NCI-H526 treated with DMSO at 0.1 percent for 48 hours (cell line): ENCODE data around the gene PPAN.

Source experiments
- DNase-seq: peaks from one replicate; lab custom pipeline; 2025; lab: John Stamatoyannopoulos, UW

Gene PPAN

DNA sequence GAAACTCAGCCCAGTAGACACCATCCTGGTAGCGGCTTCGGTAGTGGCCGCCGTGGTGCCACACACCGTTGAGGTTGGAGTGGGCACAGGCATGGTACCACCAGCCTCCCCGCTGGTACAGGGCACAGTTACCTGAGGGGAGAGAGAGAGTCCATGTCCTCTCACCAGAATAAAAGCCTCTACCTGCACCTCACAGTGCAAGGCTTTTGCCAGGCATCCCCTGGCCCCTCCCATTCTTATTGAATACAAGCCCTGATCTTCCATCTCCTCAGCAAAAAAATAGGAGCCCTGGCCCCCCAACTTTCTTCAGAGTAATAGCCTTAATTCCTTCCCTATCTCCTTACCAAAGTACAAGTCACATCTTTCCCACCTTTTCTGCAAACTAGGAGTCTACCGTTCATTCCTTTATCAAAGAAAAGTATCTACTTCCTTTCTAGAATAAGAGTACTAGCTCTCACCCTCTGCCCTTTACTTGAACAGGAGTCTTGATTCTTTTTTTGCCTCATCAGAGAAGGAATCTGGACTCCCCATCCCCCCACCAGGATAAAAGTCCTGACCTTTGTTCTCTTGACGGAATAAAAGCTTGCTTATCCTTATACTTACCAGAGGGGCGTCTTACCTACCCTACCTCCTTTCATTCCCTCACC is 13.4 kb upstream of the PPAN start:
- DNase-seq = no peak

DNA sequence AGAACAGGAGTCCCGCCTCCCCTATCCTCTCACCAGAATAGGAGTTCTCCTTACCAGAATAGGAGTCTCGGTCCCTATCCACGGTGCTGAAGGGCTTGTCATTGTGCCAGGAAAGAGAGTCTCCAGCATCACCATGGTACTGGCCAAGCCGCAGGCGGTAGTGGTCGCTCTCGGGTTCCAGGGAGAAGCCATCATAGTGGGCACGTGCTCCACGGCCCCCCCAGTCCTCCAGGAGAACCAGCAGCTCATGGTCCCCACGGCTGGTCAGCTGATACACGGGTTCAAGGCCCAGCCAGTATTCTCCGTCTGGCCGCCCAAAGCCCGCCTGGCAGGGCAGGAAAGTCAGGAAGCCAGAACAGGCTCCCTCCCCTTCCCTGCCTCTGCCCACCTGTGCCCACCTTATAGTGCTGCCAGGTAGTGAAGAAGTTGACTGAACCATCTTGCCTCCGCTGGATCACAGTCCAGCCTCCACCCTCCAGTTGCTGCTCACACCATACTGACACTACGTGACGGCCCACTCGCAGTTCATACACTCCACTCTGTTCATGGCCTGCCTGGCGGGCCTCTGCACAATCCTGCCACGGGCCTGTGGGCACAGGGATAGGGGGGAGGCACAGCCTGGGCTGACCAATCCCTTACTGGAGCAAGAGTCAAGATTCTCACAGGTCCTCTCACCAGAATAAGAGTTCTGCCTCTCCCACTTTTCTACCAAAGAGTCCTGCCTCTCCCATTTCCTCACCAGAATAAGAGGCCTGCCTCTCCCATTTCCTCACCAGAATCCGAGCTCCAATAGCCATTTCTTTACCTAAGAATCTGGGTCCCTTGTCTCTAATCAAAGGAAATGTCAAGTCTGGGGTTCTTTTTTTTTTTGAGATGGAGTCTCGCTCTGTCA is 12.6 kb upstream of the PPAN start:
- DNase-seq = no peak

DNA sequence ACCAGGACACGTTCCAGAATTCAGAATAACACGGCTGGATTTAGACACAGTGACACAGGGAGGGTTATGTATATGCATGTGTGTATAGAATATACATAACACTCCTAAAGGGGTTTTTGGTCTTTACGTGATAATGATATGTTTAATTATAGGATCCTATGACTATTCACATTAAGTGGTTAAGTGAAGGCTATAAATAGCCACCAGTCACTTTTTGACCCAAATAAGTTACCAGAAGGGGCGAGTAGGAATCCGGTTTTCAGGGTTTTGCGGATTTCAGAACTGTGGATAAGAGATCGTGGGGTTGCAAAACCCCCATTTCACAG is 10.6 kb upstream of the PPAN start:
- DNase-seq = no peak

DNA sequence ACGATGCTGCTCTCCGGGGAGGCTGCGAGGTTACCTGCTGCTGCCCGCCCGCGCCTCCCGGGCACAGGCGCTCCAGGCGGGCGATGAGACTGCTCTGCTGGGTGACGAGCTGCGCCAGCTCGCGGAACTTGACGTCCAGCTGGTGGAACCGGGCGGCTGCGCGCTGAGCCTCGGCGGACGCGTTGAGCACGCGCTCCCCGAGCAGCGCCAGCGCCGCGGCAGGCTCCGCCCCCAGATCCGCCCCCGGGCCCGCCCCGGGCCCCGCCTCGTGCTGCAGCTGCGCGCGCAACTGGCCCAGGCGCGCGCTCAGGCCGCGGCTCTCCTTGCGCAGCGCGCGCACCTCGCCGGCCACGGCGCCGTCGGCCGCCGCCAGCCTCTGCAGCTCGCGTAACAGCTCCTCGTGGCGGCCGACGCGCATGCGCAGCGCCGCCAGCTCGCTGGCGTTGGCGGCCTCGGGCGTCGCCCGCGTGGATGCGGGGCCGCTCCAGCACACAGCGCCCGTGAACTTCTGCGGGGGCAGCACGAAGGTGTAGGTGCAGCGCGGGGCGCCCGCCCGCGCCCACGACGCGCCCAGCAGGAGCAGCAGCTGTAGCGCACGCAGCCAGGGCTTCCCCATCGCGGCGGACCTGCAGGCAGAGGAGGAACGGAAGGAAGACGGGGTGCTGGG is 10.1 kb upstream of the PPAN start:
- DNase-seq = peak; percentile 77

DNA sequence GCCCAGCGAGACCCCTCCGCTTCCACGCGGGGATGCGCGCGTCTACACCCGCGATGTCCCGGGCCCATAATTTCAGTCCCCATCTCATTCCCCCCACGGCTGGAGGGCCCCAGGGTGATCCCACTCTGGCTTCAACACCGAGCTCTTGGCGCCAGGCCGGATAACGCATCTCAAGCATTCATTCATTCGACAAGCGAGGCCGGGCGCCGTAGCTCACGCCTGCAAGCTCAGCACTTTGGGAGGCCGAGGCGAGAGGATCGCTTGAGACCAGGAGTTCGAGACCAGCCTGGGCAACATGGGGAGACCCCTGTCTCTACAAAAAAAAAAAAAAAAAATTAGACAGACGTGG is 9.6 kb upstream of the PPAN start:
- DNase-seq = no peak

DNA sequence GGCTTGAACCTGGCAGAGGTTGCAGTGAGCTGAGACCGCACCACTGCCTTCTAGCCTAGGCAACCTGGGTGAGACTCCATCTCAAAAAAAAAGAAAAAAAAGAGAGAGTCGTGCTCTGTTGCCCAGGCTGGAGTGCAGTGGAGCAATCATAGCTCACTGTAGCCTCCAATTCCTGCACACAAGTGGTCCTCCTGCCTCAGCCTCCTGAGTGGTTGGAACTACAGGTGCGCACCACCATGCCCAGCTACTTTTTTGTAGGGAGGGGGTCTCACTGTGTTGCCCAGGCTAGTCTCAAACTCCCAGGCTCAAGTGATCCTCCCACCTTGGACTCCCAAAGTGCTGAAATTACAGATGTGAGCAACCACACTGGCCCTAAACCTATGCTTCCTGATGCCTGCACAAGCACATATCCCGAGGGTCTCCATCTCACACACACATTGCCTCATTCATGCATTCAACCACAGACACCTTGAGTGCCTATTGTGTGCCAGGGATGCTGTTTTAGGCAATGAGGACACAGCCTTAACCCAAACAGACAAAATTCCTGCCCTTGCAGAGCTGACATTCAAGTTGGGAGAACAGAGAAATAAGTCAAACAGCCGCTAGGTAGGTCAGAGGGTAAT is 5.9 kb upstream of the PPAN start:
- no peak for DNase-seq

DNA sequence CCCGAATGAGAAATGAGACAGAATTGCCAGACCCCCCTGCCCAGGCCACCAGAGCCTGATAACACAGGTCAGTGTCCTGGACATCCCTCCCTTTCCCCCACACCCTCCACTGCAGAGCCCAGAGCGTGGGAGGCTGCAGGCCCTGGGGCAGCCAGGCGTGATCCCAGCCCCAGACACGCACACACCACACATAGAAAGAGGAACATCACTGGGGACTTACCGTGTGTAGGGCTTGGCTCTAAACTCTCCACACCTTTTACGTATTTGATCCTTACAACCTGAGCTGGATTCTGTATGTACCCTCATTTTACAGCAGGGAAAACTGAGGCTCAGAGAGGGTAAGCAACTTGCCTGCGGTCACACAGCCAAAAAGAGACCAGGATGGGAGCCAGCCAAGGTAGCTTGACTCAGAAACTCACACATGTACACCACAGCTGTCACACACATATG is 3.4 kb upstream of the PPAN start:
- no peak for DNase-seq

DNA sequence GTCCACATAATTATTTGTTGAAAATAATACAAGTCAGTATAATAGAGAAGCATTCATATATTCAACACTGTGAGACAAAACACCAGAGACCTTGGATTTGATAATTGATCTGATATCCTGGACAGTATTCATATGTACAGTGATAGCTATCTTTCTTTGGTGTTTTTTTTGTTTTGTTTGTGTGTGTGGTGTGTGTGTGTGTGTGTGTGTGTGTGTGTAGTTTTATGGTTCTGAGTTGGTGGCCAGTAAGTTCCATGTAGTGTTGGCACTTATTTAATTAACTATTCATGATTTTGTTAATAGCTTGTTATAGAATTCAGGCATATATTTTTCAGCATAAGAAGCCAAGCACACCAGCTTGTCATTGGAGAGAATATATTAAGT is 2.0 kb upstream of the PPAN start:
- no peak for DNase-seq

DNA sequence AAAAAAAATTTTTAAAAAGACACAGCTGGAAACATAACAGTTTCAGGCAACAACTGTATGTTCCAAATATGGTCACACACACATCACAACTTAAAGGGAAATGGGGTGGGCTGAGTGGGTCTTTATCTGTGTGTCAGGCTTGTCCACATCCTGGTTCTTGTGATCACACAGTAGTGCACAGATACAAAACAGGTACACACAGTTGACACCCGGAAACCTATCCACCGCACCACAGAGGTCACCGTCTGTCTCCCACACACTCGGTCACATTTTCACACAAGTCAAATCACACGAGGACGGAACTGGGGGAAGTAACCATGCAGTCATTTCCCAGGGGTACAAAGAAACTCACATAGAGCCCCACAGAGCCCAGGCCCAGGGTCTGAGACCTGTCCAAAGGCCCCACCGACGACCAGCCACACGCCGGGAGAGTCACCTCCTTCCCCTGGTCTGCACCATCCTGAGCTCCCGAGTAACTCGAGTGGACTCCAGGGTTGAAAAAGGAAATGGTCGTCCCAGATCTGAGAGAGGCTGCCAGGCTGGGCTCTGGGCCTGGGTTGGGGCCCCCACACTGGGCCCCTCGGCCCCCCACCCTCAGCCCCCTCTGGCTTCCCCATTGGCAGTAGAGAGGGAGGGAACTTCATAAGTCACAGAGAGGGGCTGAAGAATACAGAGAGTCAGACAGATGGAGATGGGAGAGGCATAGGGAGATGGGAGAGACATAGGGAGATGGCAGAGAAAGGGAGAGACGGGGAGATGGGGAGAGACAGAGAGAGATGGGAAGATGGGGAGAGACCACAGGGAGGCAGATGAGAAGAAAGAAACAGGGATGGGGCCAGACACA is 1.3 kb upstream of the PPAN start:
- DNase-seq = no peak

DNA sequence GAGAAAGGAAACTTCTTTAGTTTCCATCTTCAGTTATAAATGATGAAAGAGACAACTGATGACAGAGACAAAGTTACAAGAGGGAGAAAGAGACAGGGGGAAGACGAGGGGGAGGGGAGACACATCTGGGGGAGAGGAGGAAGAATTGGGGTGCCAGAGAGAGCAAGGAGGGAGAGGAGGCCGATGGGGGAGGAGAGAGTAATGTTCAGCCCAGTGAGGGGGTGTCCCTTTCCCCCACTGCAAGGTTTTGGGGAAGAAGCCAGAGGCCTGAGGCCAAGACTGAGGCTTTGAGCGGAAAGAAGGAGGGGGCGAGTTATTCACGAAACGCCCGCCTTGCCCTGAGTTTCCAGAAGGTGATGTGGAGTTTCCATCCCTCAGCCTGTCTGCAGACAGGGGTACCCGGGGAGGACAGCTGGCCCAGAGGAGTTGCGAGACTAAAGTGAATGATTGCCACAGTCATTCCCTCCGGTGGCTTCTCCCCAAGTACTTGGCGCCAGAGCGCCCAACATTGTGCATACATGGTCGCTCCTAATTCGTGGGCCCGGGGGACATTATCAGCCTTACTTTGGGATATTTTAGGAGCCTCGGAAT is 558 bp upstream of the PPAN start:
- no peak for DNase-seq

DNA sequence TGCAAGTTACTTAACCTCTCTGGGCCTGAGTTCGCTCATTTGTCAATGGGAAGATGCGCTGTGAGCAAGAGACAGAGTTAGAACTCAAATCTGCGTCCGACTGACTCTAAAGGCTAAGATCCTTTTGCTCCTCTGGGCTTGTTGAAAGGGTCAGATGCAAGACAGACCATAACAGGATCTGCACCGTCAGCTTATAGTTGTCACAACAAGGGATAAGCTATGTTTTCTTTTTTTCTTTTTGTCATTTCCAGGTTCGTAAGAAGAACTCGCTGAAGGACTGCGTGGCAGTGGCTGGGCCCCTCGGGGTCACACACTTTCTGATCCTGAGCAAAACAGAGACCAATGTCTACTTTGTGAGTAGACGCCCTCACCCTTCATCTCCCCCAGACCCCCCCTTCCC is 1.1 kb downstream of the PPAN start:
- DNase-seq = no peak

DNA sequence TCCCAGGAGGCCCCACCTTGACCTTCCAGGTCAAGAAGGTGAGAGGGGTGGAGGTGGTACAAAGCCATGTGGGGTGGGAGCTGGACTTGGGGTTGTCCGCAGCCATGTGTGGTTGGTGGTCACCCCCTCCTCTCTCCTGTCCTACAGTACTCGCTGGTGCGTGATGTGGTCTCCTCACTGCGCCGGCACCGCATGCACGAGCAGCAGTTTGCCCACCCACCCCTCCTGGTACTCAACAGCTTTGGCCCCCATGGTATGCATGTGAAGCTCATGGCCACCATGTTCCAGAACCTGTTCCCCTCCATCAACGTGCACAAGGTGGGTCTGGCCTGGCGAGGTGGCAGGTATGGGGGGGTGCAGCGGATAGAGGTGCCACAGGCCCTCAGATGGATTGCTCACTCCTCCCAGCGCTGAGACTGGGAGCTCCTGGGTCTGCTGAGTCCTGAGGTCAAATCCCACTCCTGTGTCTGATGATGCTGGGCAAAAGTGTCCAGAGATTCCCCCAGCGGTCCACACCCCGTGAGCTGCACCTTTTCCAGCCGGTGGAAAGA is 1.7 kb downstream of the PPAN start:
- no peak for DNase-seq

DNA sequence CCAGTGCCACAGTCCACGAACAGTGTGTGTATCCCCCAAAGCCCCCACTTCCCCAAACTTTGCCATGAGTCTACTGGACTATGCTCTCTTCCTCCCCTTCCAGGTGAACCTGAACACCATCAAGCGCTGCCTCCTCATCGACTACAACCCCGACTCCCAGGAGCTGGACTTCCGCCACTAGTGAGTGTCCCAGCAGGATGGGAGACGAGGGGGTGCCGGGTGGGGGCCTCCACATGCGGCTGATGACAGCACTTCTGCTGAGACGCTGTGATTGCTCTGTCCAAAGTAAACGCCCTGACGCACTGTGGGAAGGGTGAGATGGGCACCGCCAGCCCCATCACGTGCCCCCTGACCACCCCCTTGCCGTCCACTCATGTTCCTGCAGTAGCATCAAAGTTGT is 3.4 kb downstream of the PPAN start:
- no peak for DNase-seq

DNA sequence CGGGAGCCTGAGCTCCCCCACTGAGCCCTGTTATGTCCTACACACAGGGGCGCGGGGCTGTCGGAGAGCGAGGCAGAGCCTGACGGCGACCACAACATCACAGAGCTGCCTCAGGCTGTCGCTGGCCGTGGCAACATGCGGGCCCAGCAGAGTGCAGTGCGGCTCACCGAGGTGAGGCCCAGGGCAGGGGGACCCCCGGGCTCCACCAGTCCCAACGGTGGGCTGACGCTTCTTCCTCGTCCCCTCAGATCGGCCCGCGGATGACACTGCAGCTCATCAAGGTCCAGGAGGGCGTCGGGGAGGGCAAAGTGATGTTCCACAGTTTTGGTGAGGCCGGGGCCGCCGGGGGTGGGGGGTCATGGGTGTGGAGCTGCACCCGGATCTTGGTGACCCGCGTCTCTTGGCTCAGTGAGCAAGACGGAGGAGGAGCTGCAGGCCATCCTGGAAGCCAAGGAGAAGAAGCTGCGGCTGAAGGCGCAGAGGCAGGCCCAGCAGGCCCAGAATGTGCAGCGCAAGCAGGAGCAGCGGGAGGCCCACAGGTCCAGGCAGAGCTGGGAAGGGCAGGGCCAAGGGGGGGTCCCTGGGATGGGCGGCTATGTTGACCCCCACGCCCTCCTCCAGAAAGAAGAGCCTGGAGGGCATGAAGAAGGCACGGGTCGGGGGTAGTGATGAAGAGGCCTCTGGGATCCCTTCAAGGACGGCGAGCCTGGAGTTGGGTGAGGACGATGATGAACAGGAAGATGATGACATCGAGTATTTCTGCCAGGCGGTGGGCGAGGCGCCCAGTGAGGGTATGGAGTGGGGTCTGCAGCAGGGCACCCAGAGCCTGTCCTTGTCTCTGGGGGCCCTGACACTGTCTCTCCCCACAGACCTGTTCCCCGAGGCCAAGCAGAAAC is 4.2 kb downstream of the PPAN start:
- no peak for DNase-seq

DNA sequence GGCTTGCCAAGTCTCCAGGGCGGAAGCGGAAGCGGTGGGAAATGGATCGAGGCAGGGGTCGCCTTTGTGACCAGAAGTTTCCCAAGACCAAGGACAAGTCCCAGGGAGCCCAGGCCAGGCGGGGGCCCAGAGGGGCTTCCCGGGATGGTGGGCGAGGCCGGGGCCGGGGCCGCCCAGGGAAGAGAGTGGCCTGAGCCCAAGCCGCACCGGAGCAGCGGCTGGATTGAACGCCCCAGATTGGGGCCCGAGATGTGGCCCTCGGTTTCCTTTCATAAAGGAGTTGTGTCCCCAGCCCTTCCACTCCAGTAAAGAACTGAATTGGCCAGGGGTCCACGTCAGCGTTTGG is 4.8 kb downstream of the PPAN start:
- DNase-seq = no peak

DNA sequence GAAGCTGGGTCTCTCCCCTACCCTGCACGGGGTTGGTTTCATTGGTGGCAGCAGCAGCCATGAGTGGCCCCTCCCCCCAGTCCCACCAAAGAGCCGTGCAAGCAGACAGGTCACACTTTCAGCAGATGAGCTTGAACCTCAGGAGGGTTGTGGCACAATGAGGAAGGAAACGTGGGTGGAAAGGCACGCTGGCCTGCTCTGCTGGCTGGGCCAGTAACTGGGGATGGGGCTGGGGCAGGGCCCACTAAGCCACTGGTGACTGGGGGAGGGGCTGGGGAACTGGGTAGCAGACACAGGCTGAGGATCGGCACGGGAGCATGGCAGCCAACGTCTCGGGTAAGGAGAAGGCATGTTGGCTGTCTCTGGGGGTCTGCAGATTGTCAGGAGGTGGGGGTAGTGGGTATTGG is 5.2 kb downstream of the PPAN start, which contains the start of gene P2RY11:
Gene P2RY11 (plus strand): TSS at position 289 of the 407 bp plus-strand sequence. CDS start 29 bp downstream, at position 318.
- DNase-seq = no peak

DNA sequence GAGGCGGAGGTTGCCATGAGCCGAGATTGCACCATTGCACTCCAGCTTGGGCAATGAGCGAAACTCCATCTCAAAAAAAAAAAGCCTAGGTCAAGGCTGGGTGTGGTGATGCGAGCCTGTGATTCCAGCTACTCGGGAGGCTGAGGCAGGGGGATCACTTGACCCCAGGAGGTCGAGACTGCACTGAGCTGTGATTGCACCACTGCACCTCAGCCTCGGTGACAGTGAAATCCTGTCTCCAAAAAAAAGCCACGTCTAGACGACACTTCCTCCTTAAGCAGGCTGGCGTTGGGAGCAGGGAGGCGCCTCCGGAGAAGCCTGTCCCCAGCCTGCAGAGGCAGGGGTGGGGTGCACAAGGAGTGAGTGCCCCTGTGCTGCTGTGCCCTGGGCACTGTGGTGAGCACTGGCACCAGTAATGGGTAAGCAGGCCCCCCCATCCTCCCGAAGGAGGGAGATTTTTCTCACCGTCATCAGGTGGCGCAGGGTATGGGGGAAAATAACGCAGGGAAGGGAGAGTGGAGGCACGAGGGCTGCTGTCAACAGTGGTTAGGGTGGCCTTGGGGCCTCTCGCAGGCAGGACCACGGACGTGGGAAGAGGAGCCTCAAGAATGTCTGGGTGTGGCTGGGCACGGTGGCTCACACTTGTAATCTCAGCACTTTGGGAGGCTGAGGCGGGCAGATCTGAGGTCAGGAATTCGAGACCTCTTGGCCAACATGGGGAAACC is 6.0 kb downstream of the PPAN start:
- DNase-seq = no peak

DNA sequence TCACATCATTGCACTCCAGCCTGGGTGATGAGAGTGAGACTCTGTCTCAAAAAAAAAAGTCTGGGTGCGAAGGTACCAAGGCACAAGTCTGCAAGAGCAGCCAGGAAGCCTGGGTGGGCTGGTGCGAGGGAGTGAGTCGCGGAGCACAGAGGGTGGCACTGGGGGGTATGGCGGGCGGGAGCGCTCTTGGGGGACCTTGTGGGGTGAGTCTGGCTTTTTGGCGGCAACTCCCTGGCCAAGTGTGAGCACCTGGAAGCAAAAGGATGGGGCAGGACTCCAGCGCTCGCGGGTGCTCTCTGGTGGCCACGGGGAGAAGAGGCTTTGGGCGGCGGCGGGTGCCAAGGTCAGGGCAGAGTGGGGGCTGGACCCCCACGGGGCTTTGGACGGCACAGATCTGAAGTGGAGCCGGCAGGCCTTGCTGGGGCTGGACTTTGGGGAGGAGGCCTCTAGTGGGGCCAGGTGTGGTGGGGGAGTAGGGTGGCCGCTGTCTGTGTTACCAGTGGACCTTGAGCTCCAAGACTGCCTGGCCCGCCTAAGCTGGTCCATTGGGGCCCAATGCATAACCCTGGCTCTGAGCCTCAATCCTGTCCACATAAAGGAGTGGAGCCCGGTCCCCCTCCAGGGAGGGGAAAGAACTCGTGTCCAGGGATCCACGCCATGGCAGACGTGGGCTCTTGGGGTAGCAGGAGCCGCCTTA is 6.9 kb downstream of the PPAN start:
- DNase-seq = no peak

DNA sequence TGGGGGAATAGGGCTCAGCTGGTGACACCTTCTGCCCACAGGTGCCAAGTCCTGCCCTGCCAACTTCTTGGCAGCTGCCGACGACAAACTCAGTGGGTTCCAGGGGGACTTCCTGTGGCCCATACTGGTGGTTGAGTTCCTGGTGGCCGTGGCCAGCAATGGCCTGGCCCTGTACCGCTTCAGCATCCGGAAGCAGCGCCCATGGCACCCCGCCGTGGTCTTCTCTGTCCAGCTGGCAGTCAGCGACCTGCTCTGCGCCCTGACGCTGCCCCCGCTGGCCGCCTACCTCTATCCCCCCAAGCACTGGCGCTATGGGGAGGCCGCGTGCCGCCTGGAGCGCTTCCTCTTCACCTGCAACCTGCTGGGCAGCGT is 7.4 kb downstream of the PPAN start:
- no peak for DNase-seq
